Measurements from ENCODE around the gene TM4SF5.

Gene TM4SF5

GRCh38 chr17:4740584-4740983, 31.1 kb upstream of the TM4SF5 start:
- no peak overlapping the region for H2AFZ ChIP-seq (ENCODE audit: low read depth, low read length)
- peaks cover 3% of the 10 kb centered on the region for H3K9me3 ChIP-seq (ENCODE audit: low read length)
- peaks cover 9% of the 10 kb centered on the region for H3K4me1 ChIP-seq (ENCODE audit: insufficient read depth, low read length)
- H3K27me3 ChIP-seq (ENCODE audit: insufficient read depth, low read length) = peaks cover 81% of the 10 kb centered on the region
- no peaks in the 10 kb centered on the region for H3K36me3 ChIP-seq (ENCODE audit: insufficient read depth, low read length)
- H3K4me3 ChIP-seq (ENCODE audit: low read length) = no peak overlapping the region

DNA sequence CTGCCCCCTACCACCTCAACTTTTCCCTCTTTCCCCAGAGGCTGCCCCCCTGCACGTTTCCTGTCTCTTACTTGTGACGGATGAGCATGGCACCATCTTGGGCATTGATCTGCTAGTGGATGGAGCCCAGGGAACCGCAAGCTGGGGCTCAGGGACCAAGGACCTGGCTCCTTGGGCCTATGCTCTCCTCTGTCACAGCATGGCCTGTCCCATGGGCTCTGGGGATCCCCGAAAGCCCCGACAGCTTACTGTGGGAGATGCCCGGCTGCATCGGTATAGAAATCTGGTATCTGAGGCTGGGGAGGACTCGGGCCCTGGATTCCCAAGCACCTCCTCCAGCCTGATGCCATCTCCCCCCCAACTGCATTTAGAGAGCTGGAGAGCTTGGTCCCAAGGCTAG, 30.1 kb upstream of the TM4SF5 start:
- Histone ChIP-seq H3K4me3 (ENCODE audit: low read length) (no peak overlapping the region), H3K9me3 (ENCODE audit: low read length) (peaks cover 3% of the 10 kb centered on the region), H3K27me3 (ENCODE audit: insufficient read depth, low read length) (peaks cover 84% of the 10 kb centered on the region), H3K36me3 (ENCODE audit: insufficient read depth, low read length) (no peaks in the 10 kb centered on the region), H3K4me1 (ENCODE audit: insufficient read depth, low read length) (peaks cover 9% of the 10 kb centered on the region), H2AFZ (ENCODE audit: low read depth, low read length) (no peak overlapping the region)

DNA sequence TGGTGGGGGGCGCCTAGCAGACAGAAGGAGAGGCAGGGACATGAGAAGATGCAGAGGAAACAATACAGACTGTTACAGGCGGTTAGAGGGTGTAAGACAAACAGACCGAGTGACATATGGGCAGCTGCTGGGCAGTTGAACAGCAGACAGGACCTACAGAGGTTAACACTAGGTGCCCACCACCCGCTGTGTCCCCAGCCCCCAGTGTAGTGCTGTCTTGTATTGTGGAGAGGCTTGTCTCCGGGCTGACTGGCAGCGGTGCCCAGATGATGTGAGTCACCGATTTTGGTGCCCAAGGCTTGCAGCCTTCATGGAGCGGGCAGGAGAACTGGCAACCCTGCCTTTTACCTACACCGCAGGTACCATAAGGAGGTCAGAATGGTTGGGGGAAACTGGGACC, 29.6 kb upstream of the TM4SF5 start:
- peaks cover 9% of the 10 kb centered on the region for H3K4me1 ChIP-seq (ENCODE audit: insufficient read depth, low read length)
- H3K36me3 ChIP-seq (ENCODE audit: insufficient read depth, low read length) = no peaks in the 10 kb centered on the region
- no peak overlapping the region for H3K4me3 ChIP-seq (ENCODE audit: low read length)
- peaks cover 85% of the 10 kb centered on the region for H3K27me3 ChIP-seq (ENCODE audit: insufficient read depth, low read length)
- no peak overlapping the region for H2AFZ ChIP-seq (ENCODE audit: low read depth, low read length)
- H3K9me3 ChIP-seq (ENCODE audit: low read length) = peaks cover 3% of the 10 kb centered on the region

DNA sequence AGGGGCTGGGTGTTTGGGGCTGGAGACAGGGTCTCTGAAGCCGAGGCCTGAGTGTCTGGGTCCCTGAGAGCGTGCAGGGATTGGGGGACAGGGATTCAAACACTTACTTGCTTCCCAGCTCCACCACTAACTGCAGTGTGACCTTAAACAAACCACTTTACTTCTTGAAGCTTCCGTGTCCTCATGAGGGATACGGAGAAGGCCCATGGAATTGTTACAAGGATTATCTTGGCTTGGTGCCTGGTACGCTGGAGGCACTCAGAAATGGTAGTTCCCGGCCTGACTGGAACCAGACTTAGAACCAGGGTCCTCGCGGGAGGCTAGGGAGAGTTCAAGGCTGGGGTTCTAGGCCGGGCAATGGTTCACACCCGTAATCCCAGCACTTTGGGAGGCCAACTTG, 29.1 kb upstream of the TM4SF5 start:
- no peak overlapping the region for H3K4me3 ChIP-seq (ENCODE audit: low read length)
- H3K27me3 ChIP-seq (ENCODE audit: insufficient read depth, low read length) = peaks cover 85% of the 10 kb centered on the region
- no peaks in the 10 kb centered on the region for H3K36me3 ChIP-seq (ENCODE audit: insufficient read depth, low read length)
- H3K9me3 ChIP-seq (ENCODE audit: low read length) = peaks cover 3% of the 10 kb centered on the region
- H2AFZ ChIP-seq (ENCODE audit: low read depth, low read length) = no peak overlapping the region
- H3K4me1 ChIP-seq (ENCODE audit: insufficient read depth, low read length) = peaks cover 9% of the 10 kb centered on the region

GRCh38 chr17:4743216-4743615, 28.5 kb upstream of the TM4SF5 start:
- Histone ChIP-seq H3K4me1 (ENCODE audit: insufficient read depth, low read length) (peaks cover 9% of the 10 kb centered on the region), H3K9me3 (ENCODE audit: low read length) (peaks cover 3% of the 10 kb centered on the region), H3K36me3 (ENCODE audit: insufficient read depth, low read length) (no peaks in the 10 kb centered on the region), H2AFZ (ENCODE audit: low read depth, low read length) (no peak overlapping the region), H3K27me3 (ENCODE audit: insufficient read depth, low read length) (peaks cover 81% of the 10 kb centered on the region), H3K4me3 (ENCODE audit: low read length) (no peak overlapping the region)

GRCh38 chr17:4743898-4744297, 27.8 kb upstream of the TM4SF5 start:
- no peak overlapping the region for H3K4me3 ChIP-seq (ENCODE audit: low read length)
- peaks cover 74% of the 10 kb centered on the region for H3K27me3 ChIP-seq (ENCODE audit: insufficient read depth, low read length)

DNA sequence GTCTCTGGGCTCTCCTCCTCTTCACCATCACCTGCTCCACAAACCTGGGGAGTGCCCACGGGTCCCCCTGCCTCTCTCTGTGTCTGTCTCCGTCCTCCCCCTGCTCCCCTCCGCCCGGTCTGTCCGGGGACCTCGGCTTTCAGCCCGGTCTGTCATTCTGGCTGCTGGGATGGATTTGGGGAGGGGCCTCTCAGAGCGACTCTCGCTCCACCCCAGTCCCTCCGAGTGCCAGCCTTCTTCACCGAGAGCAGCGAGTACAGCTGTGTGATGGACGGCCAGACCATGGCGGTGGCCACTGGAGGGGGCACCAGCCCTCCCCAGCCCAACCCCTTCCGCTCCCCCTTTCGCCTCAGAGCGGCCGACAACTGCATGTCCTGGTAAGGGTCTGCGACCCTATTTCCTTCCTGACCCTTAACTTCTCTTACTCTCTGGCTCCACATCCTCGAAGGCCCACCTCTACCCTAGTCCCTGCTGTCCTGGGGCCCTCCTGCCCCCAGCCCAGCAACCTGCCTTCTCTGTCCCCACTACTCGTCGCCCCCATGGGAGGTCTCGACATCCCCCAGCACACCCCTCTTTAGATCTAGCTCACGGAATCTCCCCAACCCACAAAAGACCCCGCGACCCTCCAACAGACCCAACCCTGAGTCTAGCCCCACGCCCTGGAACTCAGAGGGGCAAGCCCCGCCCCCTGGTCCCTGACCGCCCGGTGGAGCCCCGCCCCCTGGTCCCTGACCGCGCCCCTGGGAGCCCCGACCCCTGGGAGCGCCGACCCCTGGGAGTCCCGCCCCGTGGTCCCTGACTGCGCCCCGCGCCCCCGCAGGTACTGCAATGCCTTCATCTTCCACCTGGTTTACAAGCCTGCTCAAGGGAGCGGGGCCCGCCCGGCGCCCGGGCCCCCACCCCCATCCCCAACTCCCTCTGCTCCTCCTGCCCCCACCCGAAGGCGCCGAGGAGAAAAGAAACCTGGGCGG, 26.4 kb upstream of the TM4SF5 start:
- Histone ChIP-seq H3K4me3 (ENCODE audit: low read length) (no peak overlapping the region), H3K36me3 (ENCODE audit: insufficient read depth, low read length) (no peaks in the 10 kb centered on the region), H2AFZ (ENCODE audit: low read depth, low read length) (no peak overlapping the region), H3K27me3 (ENCODE audit: insufficient read depth, low read length) (peaks cover 61% of the 10 kb centered on the region), H3K9me3 (ENCODE audit: low read length) (peaks cover 3% of the 10 kb centered on the region), H3K4me1 (ENCODE audit: insufficient read depth, low read length) (peaks cover 4% of the 10 kb centered on the region)

More at GRCh38 chr17:4743898-4744297, 27.8 kb upstream of the TM4SF5 start:
- no peak overlapping the region for H2AFZ ChIP-seq (ENCODE audit: low read depth, low read length)
- H3K9me3 ChIP-seq (ENCODE audit: low read length) = peaks cover 3% of the 10 kb centered on the region
- no peaks in the 10 kb centered on the region for H3K36me3 ChIP-seq (ENCODE audit: insufficient read depth, low read length)
- H3K4me1 ChIP-seq (ENCODE audit: insufficient read depth, low read length) = peaks cover 9% of the 10 kb centered on the region

- H3K4me1 ChIP-seq (ENCODE audit: insufficient read depth, low read length) = peaks cover 4% of the 10 kb centered on the region
- H3K27me3 ChIP-seq (ENCODE audit: insufficient read depth, low read length) = peaks cover 35% of the 10 kb centered on the region
- H3K4me3 ChIP-seq (ENCODE audit: low read length) = no peak overlapping the region
- H3K9me3 ChIP-seq (ENCODE audit: low read length) = no peaks in the 10 kb centered on the region
- no peak overlapping the region for H2AFZ ChIP-seq (ENCODE audit: low read depth, low read length)
- no peaks in the 10 kb centered on the region for H3K36me3 ChIP-seq (ENCODE audit: insufficient read depth, low read length)
Measured at GRCh38 chr17:4747847-4748246, 23.8 kb upstream of the TM4SF5 start.

- peaks cover 4% of the 10 kb centered on the region for H3K4me1 ChIP-seq (ENCODE audit: insufficient read depth, low read length)
- H2AFZ ChIP-seq (ENCODE audit: low read depth, low read length) = no peak overlapping the region
- H3K36me3 ChIP-seq (ENCODE audit: insufficient read depth, low read length) = no peaks in the 10 kb centered on the region
- no peak overlapping the region for H3K4me3 ChIP-seq (ENCODE audit: low read length)
- peaks cover 27% of the 10 kb centered on the region for H3K27me3 ChIP-seq (ENCODE audit: insufficient read depth, low read length)
- no peaks in the 10 kb centered on the region for H3K9me3 ChIP-seq (ENCODE audit: low read length)
Measured at GRCh38 chr17:4748686-4749085, 23.0 kb upstream of the TM4SF5 start.

- no peaks in the 10 kb centered on the region for H3K4me1 ChIP-seq (ENCODE audit: insufficient read depth, low read length)
- H3K9me3 ChIP-seq (ENCODE audit: low read length) = no peaks in the 10 kb centered on the region
- H3K36me3 ChIP-seq (ENCODE audit: insufficient read depth, low read length) = no peaks in the 10 kb centered on the region
- no peak overlapping the region for H2AFZ ChIP-seq (ENCODE audit: low read depth, low read length)
- no peak overlapping the region for H3K4me3 ChIP-seq (ENCODE audit: low read length)
- peaks cover 10% of the 10 kb centered on the region for H3K27me3 ChIP-seq (ENCODE audit: insufficient read depth, low read length)
Measured at GRCh38 chr17:4750606-4751005, 21.1 kb upstream of the TM4SF5 start.

DNA sequence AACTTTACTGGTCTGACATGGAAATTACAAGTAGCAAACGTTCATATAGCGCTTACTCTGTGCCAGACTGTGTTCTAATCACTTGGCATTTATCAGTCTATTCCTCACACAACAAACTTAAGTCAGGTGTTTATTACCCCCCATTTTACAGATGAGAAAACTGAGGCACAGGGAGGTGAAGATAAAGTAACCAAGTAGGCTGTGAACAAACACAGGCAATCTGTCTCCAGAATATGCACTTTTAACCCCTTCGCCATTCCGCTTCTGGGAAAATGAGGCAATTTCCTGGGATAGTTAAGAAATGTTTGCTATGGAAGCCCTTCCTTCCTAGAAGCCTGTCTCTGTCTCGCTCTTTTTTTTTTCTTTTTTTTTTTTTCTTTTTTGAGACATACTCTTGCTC, 19.8 kb upstream of the TM4SF5 start:
- Histone ChIP-seq H2AFZ (ENCODE audit: low read depth, low read length) (no peak overlapping the region), H3K27me3 (ENCODE audit: insufficient read depth, low read length) (peaks cover 5% of the 10 kb centered on the region), H3K4me1 (ENCODE audit: insufficient read depth, low read length) (no peaks in the 10 kb centered on the region), H3K4me3 (ENCODE audit: low read length) (no peak overlapping the region), H3K36me3 (ENCODE audit: insufficient read depth, low read length) (no peaks in the 10 kb centered on the region), H3K9me3 (ENCODE audit: low read length) (no peaks in the 10 kb centered on the region)

GRCh38 chr17:4753392-4753791, 18.3 kb upstream of the TM4SF5 start:
- H3K4me3 ChIP-seq (ENCODE audit: low read length) = no peak overlapping the region
- H3K4me1 ChIP-seq (ENCODE audit: insufficient read depth, low read length) = no peaks in the 10 kb centered on the region
- H2AFZ ChIP-seq (ENCODE audit: low read depth, low read length) = no peak overlapping the region
- peaks cover 11% of the 10 kb centered on the region for H3K27me3 ChIP-seq (ENCODE audit: insufficient read depth, low read length)
- no peaks in the 10 kb centered on the region for H3K36me3 ChIP-seq (ENCODE audit: insufficient read depth, low read length)
- no peaks in the 10 kb centered on the region for H3K9me3 ChIP-seq (ENCODE audit: low read length)

DNA sequence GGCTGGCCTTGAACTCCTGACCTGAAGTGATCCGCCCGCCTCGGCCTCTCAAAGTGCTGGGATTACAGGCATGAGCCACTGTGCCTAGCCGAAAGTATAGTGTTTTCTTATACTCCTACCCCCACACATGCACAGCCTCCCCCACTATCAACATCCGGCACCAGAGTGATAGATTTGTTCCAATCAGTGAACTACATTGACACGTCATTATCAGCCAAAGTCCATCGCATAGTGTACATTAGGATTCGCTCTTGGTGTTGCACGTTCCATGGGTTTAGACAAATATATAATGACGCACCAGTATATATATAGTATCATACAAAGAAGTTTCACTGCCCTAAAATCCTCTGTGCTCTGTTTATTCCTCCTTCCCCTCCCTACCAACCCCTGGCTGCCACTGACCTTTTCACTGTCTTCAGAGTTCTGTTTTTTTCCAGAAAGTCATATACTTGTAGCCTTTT, 11.9 kb upstream of the TM4SF5 start:
- H3K9me3 ChIP-seq (ENCODE audit: low read length) = no peaks in the 10 kb centered on the region
- H2AFZ ChIP-seq (ENCODE audit: low read depth, low read length) = no peak overlapping the region
- H3K27me3 ChIP-seq (ENCODE audit: insufficient read depth, low read length) = peaks cover 13% of the 10 kb centered on the region
- H3K36me3 ChIP-seq (ENCODE audit: insufficient read depth, low read length) = no peaks in the 10 kb centered on the region
- no peaks in the 10 kb centered on the region for H3K4me1 ChIP-seq (ENCODE audit: insufficient read depth, low read length)
- no peak overlapping the region for H3K4me3 ChIP-seq (ENCODE audit: low read length)

Data from neuron (in vitro differentiated cells).